Endothelial cell of umbilical vein (primary cell): ENCODE results near the gene PSMD5. TPM values are rescaled to one million over a fixed set of nuclear protein-coding genes. Genes with fewer than 3 reads are reported as not detected.

Source experiments
- BruUV-seq: library from RNA; stranded (reverse); fragments of 400-500 nt; replicated peaks from 2 replicates; lab custom pipeline; 2021; lab: Mats Ljungman, UMichigan
- CTCF ChIA-PET: fragments of 300-600, 350-600 bp; sonication (Branson Sonifier 250); formaldehyde crosslinking; loops from one replicate; lab custom pipeline; 2021; ENCODE audit warnings: antibody characterized with exemption, inconsistent platforms; lab: Charles Lee
- POLR2A ChIA-PET: fragments of 300-600, 350-600 bp; sonication (Branson Sonifier 250); formaldehyde crosslinking; loops from one replicate; lab custom pipeline; 2021; ENCODE audit warnings: antibody characterized with exemption, inconsistent platforms; lab: Charles Lee
- DNase-seq: peaks from one replicate; pipeline ENCODE4 v3.0.0-alpha.2; 2011; ENCODE audit warnings: low read depth, low spot score
- FAIRE-seq: peaks from 2 replicates; lab custom pipeline; 2011; peaks lifted over from hg19 to GRCh38; lab: Jason Lieb, UNC
- H2AFZ ChIP-seq: 2 replicates; pipeline ENCODE4 v1.6.0; 2012; ENCODE audit warnings: low read depth, low read length, control low read depth, inconsistent platforms
- H3K27ac ChIP-seq: 2 replicates; pipeline ENCODE4 v1.5.1; 2011; ENCODE audit warnings: low read depth, mild to moderate bottlenecking, control low read depth, low read length, moderate library complexity; ENCODE audit not compliant: insufficient read depth
- H3K27me3 ChIP-seq, 2 experiments: 2 replicates each; pipeline versions ENCODE4 v1.6.0 to v1.6.1; 2011; ENCODE audit warnings: low read length in 2 of 2, mixed read lengths in 1 of 2; ENCODE audit not compliant: control insufficient read depth in 2 of 2, insufficient read depth in 2 of 2
- H3K36me3 ChIP-seq, 2 experiments: 2 replicates in 1 of 2; 3 replicates in 1 of 2; pipeline ENCODE4 v1.5.1; 2011; ENCODE audit warnings: low read length in 2 of 2, mild to moderate bottlenecking in 1 of 2, moderate library complexity in 1 of 2; ENCODE audit not compliant: control insufficient read depth in 2 of 2, insufficient read depth in 2 of 2; ENCODE audit errors: extremely low read depth in 1 of 2
- H3K4me1 ChIP-seq: 3 replicates; pipeline ENCODE4 v1.5.1; 2011; ENCODE audit warnings: mild to moderate bottlenecking, low read length; ENCODE audit not compliant: control insufficient read depth, insufficient read depth; ENCODE audit errors: extremely low read depth
- H3K4me2 ChIP-seq: 2 replicates; pipeline ENCODE4 v1.6.1; 2011; ENCODE audit warnings: low read length, control low read depth, mixed read lengths; ENCODE audit not compliant: insufficient read depth
- H3K4me3 ChIP-seq, 3 experiments: fragments of 200-600 bp in 1 of 3; sonication (generic), shearing (Covaris generic) in 1 of 3; replicated peaks in 1 of 3; 2 replicates each; pipeline ENCODE4 v1.5.1; 2011 to 2016; ENCODE audit warnings: control low read depth in 3 of 3, low read length in 3 of 3, mild to moderate bottlenecking in 2 of 3, inconsistent platforms in 1 of 3, low read depth in 1 of 3, moderate library complexity in 1 of 3; ENCODE audit not compliant: insufficient read depth in 1 of 3
- H3K79me2 ChIP-seq: 2 replicates; pipeline ENCODE4 v1.6.0; 2012; ENCODE audit warnings: low read length, inconsistent platforms; ENCODE audit not compliant: control insufficient read depth, insufficient read depth
- H3K9ac ChIP-seq: replicated peaks from 2 replicates; pipeline ENCODE3; 2011; ENCODE audit warnings: low read length, control low read depth; ENCODE audit not compliant: insufficient read depth; ENCODE audit errors: extremely low read depth
- H3K9me1 ChIP-seq: replicated peaks from 3 replicates; pipeline ENCODE4 v1.6.0; 2011; ENCODE audit warnings: mild to moderate bottlenecking, low read length; ENCODE audit not compliant: control insufficient read depth, insufficient read depth; ENCODE audit errors: extremely low read depth
- H3K9me3 ChIP-seq: replicated peaks from 2 replicates; pipeline ENCODE4 v1.5.1; 2012; ENCODE audit warnings: low read length, inconsistent platforms; ENCODE audit not compliant: control insufficient read depth, insufficient read depth
- H4K20me1 ChIP-seq: replicated peaks from 2 replicates; pipeline ENCODE3; 2011; ENCODE audit warnings: mild to moderate bottlenecking, low read length; ENCODE audit not compliant: control insufficient read depth, insufficient read depth; ENCODE audit errors: extremely low read depth
- CTCF ChIP-seq, 2 donors: IDR thresholded peaks; 1 replicate in 1 of 2; 2 replicates in 1 of 2; pipeline ENCODE4 v1.5.1; 2011; ENCODE audit warnings: low read length in 2 of 2, mild to moderate bottlenecking in 2 of 2, moderate library complexity in 2 of 2, control low read depth in 1 of 2, inconsistent platforms in 1 of 2, low read depth in 1 of 2; ENCODE audit not compliant: insufficient read depth in 1 of 2; ENCODE audit errors: extremely low read depth in 1 of 2
- EZH2 ChIP-seq: IDR thresholded peaks from 2 replicates; pipeline ENCODE4 v1.6.1; 2012; ENCODE audit warnings: borderline replicate concordance, low read depth, mild to moderate bottlenecking, moderate library complexity, low read length, inconsistent platforms; ENCODE audit not compliant: severe bottlenecking
- FOS ChIP-seq: IDR thresholded peaks from 2 replicates; pipeline ENCODE4 v1.6.1; 2011; ENCODE audit warnings: mild to moderate bottlenecking, low read length, moderate library complexity, borderline replicate concordance; ENCODE audit not compliant: insufficient read depth
- GATA2 ChIP-seq: IDR thresholded peaks from 2 replicates; pipeline ENCODE4 v1.7.0; 2011; ENCODE audit warnings: low read depth, mild to moderate bottlenecking, moderate library complexity, mixed read lengths, low read length; ENCODE audit not compliant: insufficient read length, insufficient read depth
- JUN ChIP-seq: IDR thresholded peaks from 2 replicates; pipeline ENCODE4 v1.6.1; 2011; ENCODE audit warnings: borderline replicate concordance, low read depth; ENCODE audit not compliant: insufficient read length, insufficient read depth
- MAX ChIP-seq: IDR thresholded peaks from 2 replicates; pipeline ENCODE4 v1.6.1; 2011; ENCODE audit not compliant: insufficient read depth, insufficient read length
- MYC ChIP-seq: IDR thresholded peaks from one replicate; pipeline ENCODE4 v1.6.1; 2011; ENCODE audit warnings: mild to moderate bottlenecking, low read depth, low read length
- POLR2A ChIP-seq: IDR thresholded peaks from 2 replicates; pipeline ENCODE4 v1.6.1; 2012; ENCODE audit warnings: low read depth, mild to moderate bottlenecking, control low read depth, low read length
- POLR2AphosphoS5 ChIP-seq: IDR thresholded peaks from 2 replicates; pipeline ENCODE4 v1.6.1; 2012; ENCODE audit warnings: low read depth, mild to moderate bottlenecking, control low read depth, low read length, moderate library complexity; ENCODE audit not compliant: insufficient read depth
- dilution Hi-C: fragments of 300-500 bp; cut with MboI; formaldehyde crosslinking; loops from one replicate; pipeline ENCODE4 v1.15.0; 2019; ENCODE audit warnings: low sequenced_read_pairs; ENCODE audit not compliant: extremely low pct_ligation_motif_present
- intact Hi-C: fragments of 100-400 bp; cut with micrococcal nuclease; formaldehyde crosslinking; loops from one replicate; pipeline ENCODE4 v1.10.0; 2022
- polyA plus RNA-seq, 4 experiments: library from polyadenylated mRNA; depleted of rRNA in 3 of 4; stranded (reverse) in 3 of 4; unstranded in 1 of 4; fragments of >200 nt; gene quantifications; 2 replicates each; pipeline versions ENCODE4 v1.2.1 to v1.2.3, GENCODE V29; 2011 to 2012; ENCODE audit warnings: missing spikeins in 1 of 4
- total RNA-seq: library from RNA; stranded (reverse); gene quantifications from 2 replicates; pipeline ENCODE4 v1.2.3, GENCODE V29; 2021

The PSMD5 gene
- total and polyA plus RNA-seq, 2 donors (not counting 3 experiments of a cell fraction or from before 2014, with no cell fraction given): 20.4 to 70.2 TPM

- Histone ChIP-seq H3K4me1 (no peaks in the 10 kb centered on the region), H3K79me2 (no peaks in the 10 kb centered on the region), H3K4me2 (no peak overlapping the region), H3K36me3 (peaks cover 26 to 36% of the 10 kb centered on the region in 2 experiments), H3K9me1 (no peaks in the 10 kb centered on the region), H3K27ac (no peak overlapping the region), H2AFZ (no peak overlapping the region), H3K4me3 (no peak overlapping the region), H4K20me1 (no peaks in the 10 kb centered on the region), H3K9ac (no peak overlapping the region), H3K27me3 (no peaks in the 10 kb centered on the region), H3K9me3 (no peaks in the 10 kb centered on the region)
- intact Hi-C loops (no loop called here), dilution Hi-C loops (no loop called here)
- CTCF ChIA-PET: interaction anchor here (5.7 kb wide), 1 partner anchor 12 kb away, joined by 22 read pairs; no protein-coding TSS in a partner anchor
- POLR2A ChIA-PET: no interaction called here
- FAIRE-seq: no peak
- TF ChIP-seq GATA2 (no peak), MYC (no peak), POLR2A (no peak), JUN (no peak), CTCF (IDR thresholded peaks at IDR 0.05; ENCODE audit: extremely low read depth in 1 of 2, insufficient read depth in 1 of 2, low read depth in 1 of 2, low read length in 2 of 2) (no peak), EZH2 (no peak), FOS (no peak), MAX (no peak), POLR2AphosphoS5 (no peak)
- DNase-seq: no peak
- BruUV-seq: no TSS peak
Observed at GRCh38 chr9:120859361-120859760, 16.6 kb upstream of the PSMD5 start.
